Stromal cell of bone marrow (primary cell): ENCODE results near the gene SCN4B.

Experiments used
- DNase-seq: peaks from one replicate; pipeline ENCODE4 v3.0.0-alpha.2; 2012; ENCODE audit warnings: low read depth

SCN4B gene

GRCh38 chr11:118129471-118130172 lies 23.0 kb downstream of the SCN4B start:
- no peak for DNase-seq

GRCh38 chr11:118128721-118129470 lies 23.7 kb downstream of the SCN4B start:
- no peak for DNase-seq

GRCh38 chr11:118128310-118128709 lies 24.3 kb downstream of the SCN4B start:
- DNase-seq = no peak

GRCh38 chr11:118126082-118126838 lies 26.4 kb downstream of the SCN4B start:
- no peak for DNase-seq

GRCh38 chr11:118124929-118125535 lies 27.6 kb downstream of the SCN4B start:
- no peak for DNase-seq

- no peak for DNase-seq
Measured at GRCh38 chr11:118120793-118121192, 31.8 kb downstream of the SCN4B start.

GRCh38 chr11:118117790-118118601 lies 34.6 kb downstream of the SCN4B start:
- DNase-seq = no peak

- no peak for DNase-seq
Measured at GRCh38 chr11:118115048-118115447, 37.6 kb downstream of the SCN4B start.

GRCh38 chr11:118114266-118114665 lies 38.4 kb downstream of the SCN4B start:
- DNase-seq = no peak

GRCh38 chr11:118112711-118113430 lies 39.8 kb downstream of the SCN4B start:
- DNase-seq = no peak

GRCh38 chr11:118111744-118112035 lies 40.9 kb downstream of the SCN4B start:
- DNase-seq = no peak

GRCh38 chr11:118111019-118111743 lies 41.4 kb downstream of the SCN4B start:
- no peak for DNase-seq

GRCh38 chr11:118109231-118109630 lies 43.4 kb downstream of the SCN4B start:
- peak; percentile 10 for DNase-seq

GRCh38 chr11:118108513-118108912 lies 44.1 kb downstream of the SCN4B start:
- no peak for DNase-seq

- peak; percentile 3 for DNase-seq
Measured at GRCh38 chr11:118106789-118107335, 45.8 kb downstream of the SCN4B start.

- no peak for DNase-seq
Measured at GRCh38 chr11:118105657-118106305, 46.8 kb downstream of the SCN4B start.

GRCh38 chr11:118104491-118104890 lies 48.1 kb downstream of the SCN4B start:
- DNase-seq = no peak

GRCh38 chr11:118102721-118103261 lies 49.8 kb downstream of the SCN4B start:
- no peak for DNase-seq

GRCh38 chr11:118100691-118101232 lies 51.9 kb downstream of the SCN4B start:
- no peak for DNase-seq
